GM18858 (cell line): Measurements from ENCODE around the gene CASP2.
"Not testable (repeated sequence)": the region's sequence is repeated elsewhere in the genome, so short reads cannot be mapped to it uniquely, and the experiment has no call there.

Source experiments
- ATAC-seq: cut with Tn5 transposase; IDR thresholded peaks from one replicate; pipeline ENCODE4 v1.9.1; 2021; ENCODE audit not compliant: unreplicated experiment

CASP2 gene

DNA sequence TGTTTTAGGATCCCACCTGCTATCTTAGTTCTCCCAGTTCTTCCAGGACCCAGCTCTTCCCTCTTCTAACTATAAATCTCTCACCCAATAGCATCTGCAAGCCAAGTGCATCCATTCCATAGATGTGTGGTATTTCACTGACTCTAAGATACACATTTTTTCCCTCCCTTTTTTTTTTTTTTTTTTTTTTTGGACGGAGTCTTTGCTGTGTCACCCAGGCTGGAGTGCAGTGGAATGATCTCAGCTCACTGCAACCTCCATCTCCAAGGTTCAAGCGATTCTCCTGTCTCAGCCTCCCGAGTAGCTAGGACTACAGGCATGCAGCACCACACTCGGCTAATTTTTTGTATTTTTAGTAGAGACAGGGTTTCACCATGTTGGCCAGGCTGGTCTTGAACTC is 1.7 kb downstream of the CASP2 start:
- ATAC-seq: not testable (repeated sequence)

GRCh38 chr7:143290293-143290692 is 2.1 kb downstream of the CASP2 start:
- no peak for ATAC-seq

- ATAC-seq: no peak
Observed at GRCh38 chr7:143292876-143293275, 4.7 kb downstream of the CASP2 start.

- no peak for ATAC-seq
Observed at GRCh38 chr7:143295870-143296269, 7.7 kb downstream of the CASP2 start.

- ATAC-seq: no peak
Observed at GRCh38 chr7:143296686-143297085, 8.5 kb downstream of the CASP2 start.

DNA sequence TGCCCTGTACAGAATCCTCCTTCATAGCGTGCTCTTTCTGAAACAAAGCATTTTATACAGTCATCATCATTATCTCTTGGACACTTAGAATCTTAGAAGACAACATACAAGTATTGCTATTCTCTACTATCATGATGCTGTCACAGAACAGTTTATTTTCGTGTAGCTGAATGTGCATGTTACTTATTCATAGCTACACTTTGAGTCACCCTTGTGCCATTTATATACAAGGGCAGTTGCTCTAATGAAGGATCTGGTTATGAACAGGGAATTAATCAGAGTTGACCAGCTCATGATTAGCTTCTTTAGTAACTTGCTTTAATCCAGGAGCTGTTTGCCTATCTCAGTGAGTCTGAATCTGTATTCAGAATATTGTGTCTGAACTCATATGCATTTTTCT is 11.2 kb downstream of the CASP2 start:
- ATAC-seq: no peak

GRCh38 chr7:143299840-143300239 is 11.7 kb downstream of the CASP2 start:
- no peak for ATAC-seq

DNA sequence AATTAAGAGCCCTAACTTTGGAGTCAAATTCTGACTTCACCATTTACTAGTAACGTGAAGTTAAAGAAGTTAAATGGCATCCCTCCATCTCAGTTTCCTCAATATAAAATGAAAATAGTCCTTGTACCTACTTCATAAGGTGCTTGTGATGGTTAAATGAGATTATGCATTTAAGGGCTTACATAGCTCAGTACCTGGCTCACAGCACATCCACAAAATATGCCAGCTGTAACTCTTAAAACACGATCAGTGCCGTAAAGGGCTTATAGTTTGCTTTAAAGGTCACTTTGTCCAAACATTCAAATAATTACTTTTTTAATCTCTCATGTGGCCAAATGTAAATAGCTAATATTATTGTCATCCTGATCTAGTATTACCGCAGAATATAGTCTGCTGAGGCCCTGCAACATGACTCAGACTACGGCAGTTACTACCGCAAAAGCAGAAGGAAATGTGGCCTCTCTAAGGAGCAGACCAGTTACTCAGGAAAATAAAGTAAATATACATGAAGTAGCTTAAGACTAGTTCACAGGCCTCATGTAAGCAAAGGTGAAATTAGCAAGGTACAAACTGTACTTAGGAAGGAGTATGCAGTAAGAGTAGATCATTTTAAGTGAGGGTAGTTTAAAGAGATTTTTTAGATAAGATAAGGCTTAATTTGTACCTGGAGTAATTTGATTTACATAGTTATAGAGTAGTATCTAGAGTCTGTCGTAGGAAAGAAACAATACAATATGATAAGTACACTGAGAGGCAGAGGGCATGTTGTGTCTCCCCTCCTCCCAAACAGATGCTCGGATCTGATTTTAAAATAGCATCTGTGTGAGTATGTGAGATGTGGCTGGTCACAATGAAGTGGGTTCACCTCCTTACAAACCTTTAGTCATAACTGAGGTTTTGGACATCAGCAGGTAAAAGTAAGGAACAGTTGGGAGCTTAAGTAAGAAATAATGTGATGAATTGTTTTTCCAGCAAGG is 13.1 kb downstream of the CASP2 start:
- no peak for ATAC-seq

GRCh38 chr7:143303733-143304132 is 15.6 kb downstream of the CASP2 start:
- ATAC-seq: no peak

DNA sequence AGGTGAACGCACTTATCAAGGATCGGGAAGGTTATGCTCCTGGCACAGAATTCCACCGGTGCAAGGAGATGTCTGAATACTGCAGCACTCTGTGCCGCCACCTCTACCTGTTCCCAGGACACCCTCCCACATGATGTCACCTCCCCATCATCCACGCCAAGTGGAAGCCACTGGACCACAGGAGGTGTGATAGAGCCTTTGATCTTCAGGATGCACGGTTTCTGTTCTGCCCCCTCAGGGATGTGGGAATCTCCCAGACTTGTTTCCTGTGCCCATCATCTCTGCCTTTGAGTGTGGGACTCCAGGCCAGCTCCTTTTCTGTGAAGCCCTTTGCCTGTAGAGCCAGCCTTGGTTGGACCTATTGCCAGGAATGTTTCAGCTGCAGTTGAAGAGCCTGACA is 16.8 kb downstream of the CASP2 start:
- ATAC-seq: no peak

DNA sequence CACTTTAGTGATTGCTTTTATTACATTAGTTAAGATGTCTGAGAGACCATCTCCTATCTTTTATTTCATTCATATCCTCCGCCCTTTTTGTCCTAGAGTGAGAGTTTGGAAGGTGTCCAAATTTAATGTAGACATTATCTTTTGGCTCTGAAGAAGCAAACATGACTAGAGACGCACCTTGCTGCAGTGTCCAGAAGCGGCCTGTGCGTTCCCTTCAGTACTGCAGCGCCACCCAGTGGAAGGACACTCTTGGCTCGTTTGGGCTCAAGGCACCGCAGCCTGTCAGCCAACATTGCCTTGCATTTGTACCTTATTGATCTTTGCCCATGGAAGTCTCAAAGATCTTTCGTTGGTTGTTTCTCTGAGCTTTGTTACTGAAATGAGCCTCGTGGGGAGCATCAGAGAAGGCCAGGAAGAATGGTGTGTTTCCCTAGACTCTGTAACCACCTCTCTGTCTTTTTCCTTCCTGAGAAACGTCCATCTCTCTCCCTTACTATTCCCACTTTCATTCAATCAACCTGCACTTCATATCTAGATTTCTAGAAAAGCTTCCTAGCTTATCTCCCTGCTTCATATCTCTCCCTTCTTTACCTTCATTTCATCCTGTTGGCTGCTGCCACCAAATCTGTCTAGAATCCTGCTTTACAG is 17.4 kb downstream of the CASP2 start:
- no peak for ATAC-seq

DNA sequence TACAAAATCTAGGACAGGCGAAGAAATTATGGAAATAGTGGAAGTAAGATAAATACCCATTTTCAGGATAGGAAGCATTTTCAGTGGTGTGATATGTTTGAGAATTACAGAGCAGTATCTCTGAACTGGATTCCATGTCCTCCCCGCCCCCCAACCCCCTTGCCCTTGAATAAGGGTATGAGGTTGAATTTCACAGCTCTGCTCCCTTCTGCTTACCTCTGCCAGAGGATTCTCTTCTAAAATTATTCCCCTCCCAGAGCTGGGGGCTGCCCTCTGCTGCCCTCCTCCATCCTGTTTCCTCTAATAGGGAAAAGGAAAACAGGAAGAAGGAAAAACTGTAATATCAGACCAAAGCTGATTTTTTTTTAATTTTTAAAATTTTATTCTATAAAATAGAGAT is 20.5 kb downstream of the CASP2 start:
- ATAC-seq: no peak

DNA sequence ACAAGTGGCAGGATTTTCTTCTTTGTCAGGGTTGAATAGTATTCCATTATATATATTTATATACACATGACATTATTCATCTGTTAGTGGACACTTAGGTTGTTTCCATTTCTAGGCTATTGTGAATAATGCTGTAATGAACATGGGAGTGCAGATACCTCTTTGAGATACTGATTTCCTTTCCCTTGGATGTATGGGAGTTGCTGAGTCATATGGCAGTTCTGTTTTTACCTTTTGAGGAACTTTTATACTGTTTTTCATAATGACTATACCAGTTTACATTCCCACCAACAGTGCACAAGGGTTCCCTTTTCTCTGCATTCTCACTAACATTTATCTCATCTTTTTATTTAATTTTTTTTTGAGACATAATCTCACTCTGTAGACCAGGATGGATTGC is 26.0 kb downstream of the CASP2 start:
- no peak for ATAC-seq

DNA sequence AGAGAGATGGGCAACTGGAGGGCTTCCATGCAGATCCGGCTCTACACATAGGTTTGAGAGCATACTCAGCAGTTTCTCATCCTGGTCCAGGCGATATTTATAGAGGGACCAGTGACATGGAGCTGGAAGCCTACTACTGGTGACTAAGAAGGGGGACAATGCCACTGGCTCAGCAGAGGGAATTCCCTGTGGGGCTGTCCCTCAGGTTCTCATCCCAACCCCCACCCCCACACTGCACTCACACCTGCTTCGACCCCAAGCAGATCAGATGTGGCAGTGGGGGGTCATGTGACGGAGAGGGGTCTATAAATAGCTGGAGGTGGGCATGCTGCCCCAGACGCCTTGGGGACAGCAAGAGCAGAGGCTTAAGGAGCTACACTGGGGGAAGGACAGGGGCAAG is 27.6 kb downstream of the CASP2 start, which contains the start of gene CLCN1:
Gene CLCN1 (plus strand): TSS at position 336 of the 400 bp plus-strand sequence. CDS start 102 bp downstream, outside the sequence.
- ATAC-seq: no peak

DNA sequence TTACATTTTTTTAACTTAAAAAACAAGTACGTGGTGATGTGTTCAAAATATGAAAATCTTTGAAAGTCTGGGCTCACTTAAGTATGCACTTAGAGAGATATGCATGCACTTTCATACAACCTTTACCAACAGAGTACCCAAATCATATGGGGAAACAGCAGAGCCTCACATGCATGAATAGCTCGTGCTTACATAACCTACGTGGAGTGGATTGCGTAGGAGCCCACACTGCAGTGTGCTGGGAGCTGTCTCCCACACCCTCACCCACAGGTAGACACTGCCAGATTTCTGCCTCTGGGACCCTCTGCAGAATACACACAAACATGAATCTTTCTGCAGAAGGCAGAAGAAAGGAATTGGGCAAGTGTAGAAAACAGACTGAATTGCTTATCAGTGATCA is 28.3 kb downstream of the CASP2 start:
- ATAC-seq: no peak

- ATAC-seq: no peak
Observed at GRCh38 chr7:143318661-143319060, 30.5 kb downstream of the CASP2 start.

GRCh38 chr7:143320620-143321019 is 32.5 kb downstream of the CASP2 start:
- ATAC-seq: no peak

GRCh38 chr7:143321242-143321641 is 33.1 kb downstream of the CASP2 start:
- ATAC-seq: no peak

DNA sequence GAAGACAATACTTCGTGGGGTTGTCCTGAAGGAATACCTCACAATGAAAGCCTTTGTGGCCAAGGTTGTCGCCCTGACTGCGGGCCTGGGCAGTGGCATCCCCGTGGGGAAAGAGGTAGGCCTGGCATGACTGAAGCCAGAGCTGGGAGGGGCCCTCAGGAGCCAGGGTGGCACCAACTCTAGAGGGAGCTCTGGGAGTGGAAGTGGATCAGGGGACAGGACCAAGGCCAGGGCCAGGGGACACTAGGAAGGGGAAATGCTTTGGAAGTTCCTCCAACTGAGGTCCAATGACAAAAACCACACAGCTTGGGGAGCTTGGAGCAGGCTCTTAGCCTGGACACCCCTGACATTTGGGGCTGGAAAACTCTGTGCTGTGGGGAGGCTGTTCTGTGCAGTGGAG is 33.6 kb downstream of the CASP2 start:
- ATAC-seq: no peak

- ATAC-seq: no peak
Observed at GRCh38 chr7:143322760-143323633, 34.8 kb downstream of the CASP2 start.

DNA sequence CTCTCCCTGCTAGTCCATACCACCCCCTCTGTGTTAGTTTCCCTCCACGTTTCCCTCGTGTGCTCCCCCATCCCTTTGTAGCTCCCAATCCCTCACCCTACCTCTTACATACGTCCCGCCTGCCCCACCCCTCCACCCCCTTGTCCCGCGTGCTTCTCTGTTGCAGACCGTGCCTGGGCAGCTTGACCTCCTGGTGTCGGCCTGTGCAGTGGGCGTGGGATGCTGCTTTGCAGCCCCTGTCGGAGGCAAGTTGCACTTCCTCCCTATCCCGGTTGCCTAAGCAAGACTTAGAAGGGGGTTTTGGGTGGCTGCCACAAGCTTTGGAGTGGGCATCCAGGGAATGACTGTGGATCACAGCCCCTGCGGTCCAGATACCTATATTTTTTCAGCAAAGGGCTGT is 35.5 kb downstream of the CASP2 start:
- no peak for ATAC-seq
